Skin of body (tissue), 2 donors: ENCODE data around the gene RBM6. TPM values are rescaled to one million over a fixed set of nuclear protein-coding genes. Genes with fewer than 3 reads are reported as not detected.
"Not testable (repeated sequence)": the region's sequence is repeated elsewhere in the genome, so short reads cannot be mapped to it uniquely, and the experiment has no call there.

Experiments used
- DNase-seq: peaks from one replicate; lab custom pipeline; 2025; lab: John Stamatoyannopoulos, UW
- total RNA-seq: library from RNA; depleted of rRNA; stranded (reverse); fragments of >200 nt; gene quantifications from one replicate; pipeline ENCODE4 v1.2.3, GENCODE V29; 2014

RBM6 gene
- total RNA-seq, 1 donor from 2014 or later: 110 TPM

- DNase-seq: not testable (repeated sequence)
These were observed 145.0 kb downstream of the RBM6 start for GRCh38 chr3:50084951-50085350.

DNA sequence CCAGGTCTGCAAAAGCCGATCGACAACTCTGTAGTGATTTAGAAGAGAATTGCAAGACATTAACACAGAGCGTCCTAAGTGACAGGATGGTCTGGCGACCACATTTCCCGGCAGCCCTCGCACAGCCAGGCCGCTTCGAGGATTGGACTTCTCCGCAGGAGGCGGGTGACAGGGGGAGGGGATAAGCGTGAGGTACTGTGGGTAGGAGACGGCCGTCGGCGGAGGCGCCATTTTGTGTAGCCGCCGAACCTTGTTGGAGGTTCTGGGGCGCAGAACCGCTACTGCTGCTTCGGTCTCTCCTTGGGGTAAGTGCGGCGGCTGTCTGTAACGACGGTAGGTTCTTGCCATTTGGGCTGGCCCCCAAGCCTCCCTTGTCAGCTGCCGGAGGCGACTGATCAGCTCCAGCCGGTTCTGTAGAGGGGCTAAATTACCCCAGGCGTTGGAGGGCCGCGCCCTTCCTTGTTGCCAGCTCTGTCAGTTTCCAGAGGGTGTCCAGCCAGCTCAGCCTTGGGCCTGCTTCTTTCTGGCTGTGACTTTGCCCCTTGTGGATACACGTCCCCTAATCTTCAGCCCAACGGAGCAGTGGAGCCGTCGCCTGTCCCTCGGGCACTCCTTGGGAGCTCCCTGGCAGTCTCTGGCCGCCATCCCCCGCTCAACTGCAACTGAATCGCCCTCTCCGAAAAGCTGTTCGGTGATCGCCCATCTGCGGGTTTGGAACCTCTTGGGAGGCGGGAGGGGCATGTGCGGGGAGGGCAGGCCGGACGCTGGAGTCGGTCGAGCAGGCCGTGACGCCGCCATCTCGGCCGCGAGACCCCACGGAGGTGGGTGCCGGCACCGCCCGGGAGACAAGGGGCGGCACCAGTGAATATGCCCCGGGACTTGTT lies 149.0 kb downstream of the RBM6 start, which contains the start of gene RBM5:
Gene RBM5 (plus strand): TSS at position 195 of the 884 bp plus-strand sequence. CDS start 1,516 bp downstream, outside the sequence.
- DNase-seq: peak; percentile 89

DNA sequence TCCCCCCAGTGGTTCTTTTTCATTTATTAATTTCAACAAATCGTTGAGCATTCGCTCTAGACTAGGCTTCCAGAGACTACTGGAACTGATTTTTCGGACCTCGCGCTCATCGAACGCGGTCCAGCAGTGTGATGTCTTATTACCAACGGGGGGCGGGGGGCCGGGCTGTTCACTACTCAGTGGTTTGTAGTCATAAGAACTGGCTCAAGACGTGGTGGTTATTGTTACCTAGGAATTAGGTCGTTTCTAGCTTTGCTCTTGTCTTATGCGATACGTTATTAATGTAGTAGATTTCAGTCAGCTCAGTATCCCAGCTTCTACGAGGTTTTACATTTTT lies 149.6 kb downstream of the RBM6 start:
- no peak for DNase-seq

- DNase-seq: no peak
These were observed 151.0 kb downstream of the RBM6 start for GRCh38 chr3:50090984-50091383.

DNA sequence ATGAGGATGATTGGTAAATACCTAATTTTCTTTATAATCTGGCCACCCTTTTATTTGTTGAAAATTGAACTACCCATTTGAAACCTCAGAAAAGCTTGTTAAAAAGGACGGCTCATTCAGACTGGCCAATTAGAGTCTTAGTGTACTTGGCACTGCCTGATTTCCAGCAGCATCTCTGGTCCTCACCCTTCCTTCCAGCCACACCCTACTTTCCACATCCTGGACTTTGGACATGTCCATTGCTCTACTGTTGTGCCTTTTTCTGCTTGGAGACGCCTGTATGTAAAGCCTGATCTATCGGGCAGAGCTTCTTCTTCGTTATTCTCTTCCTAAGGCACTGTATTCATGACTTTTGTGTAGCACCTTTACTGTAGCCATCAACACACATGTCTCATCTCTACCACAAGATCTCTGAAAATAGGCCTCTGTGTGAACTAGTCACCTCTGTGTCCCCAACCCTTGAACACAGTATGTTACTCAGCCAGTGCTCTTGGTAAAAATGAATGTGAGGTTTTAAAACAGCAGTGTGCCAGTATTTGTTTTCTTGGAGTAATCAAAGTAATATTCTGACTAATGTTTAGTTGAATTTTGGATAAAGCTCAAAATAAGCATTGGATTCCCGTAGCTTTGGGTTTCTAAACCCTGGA lies 155.5 kb downstream of the RBM6 start:
- DNase-seq: no peak

- no peak for DNase-seq
These were observed 160.4 kb downstream of the RBM6 start for GRCh38 chr3:50100386-50100785.

GRCh38 chr3:50100956-50101845 lies 161.3 kb downstream of the RBM6 start:
- DNase-seq: no peak

DNA sequence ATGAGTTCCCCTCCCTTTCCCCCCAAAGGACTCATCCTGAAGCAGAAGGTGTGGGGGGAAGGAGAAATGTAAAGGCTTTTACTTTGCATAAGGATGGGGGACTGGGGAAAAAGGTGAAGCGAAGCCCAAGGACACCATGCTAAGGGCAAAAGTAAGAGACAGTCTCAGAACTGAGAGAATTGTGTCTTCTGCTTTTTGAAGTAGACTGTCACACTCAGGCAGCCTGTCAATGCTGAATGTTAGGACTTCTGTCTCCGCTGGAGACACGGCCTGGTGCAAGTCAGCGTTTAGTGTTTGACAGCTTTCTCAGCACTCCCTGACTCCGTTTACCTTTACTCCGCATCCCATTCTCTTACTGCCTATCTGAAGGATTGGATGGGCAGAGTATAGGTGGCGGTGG lies 162.6 kb downstream of the RBM6 start:
- no peak for DNase-seq

- no peak for DNase-seq
These were observed 171.8 kb downstream of the RBM6 start for GRCh38 chr3:50111757-50112156.

GRCh38 chr3:50112462-50112861 lies 172.5 kb downstream of the RBM6 start:
- no peak for DNase-seq

- no peak for DNase-seq
These were observed 177.2 kb downstream of the RBM6 start for GRCh38 chr3:50117120-50117519.

DNA sequence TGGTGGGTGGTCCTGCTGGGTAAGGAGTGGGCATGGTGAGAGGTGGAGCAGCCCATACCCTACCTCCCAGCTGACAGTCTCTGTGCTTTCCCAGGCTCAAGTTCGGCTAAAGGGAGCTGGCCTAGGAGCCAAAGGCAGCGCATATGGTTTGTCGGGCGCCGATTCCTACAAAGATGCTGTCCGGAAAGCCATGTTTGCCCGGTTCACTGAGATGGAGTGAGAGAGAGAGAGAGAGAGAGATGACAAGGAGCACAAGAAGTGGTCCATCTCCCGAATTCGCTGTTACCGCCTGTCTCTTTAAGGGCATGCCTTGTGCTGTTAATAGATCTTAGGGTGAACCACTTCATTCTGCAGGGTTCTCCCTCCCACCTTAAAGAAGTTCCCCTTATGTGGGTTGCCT lies 178.3 kb downstream of the RBM6 start:
- no peak for DNase-seq

GRCh38 chr3:50119786-50120185 lies 179.8 kb downstream of the RBM6 start:
- no peak for DNase-seq

- DNase-seq: no peak
These were observed 180.6 kb downstream of the RBM6 start for GRCh38 chr3:50120364-50121071.

DNA sequence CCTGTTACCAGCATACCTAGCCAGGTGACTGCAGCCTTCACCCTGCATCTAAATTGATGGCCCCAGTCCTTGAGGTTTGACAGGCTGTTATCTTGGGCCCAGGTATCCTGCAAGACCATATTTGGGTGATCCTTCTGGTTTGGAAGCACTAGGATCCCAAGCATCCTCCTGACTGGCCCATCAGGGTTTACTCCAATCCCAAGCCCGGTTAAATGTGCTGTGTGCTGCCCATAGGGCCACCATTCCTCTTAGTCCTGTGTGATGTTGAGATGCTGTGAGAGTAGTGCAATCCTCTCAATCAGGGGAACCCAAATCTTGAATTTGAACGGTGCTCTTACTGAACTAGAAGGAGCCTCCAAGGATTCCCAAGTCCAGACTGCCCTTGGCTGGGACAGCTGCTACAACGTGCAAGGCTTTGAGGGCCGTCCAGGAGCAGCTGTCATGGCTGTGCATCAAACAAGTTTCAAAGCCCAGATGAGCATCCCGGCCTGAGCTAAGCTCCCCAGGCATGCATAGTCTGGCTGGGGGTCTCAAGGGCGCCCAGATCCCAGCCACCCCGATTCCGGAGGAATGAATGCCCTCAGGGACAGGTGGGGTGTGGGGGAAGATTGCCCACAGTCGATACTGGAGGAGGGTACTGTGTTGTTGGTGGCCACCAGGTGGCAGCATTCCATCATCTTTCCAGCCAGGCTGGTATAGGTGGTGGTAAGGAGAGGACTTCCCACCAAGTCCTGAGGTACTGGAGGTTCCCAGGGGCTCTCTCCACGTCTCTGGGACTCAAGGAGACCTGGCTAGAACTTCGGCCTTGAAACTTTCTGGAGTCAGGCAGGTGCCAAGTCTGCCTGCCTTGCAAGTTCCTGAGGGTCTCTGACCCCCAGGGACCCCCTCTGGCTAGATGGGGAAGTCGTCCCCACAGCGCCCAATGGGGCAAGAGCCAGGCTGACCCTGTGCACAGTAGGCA lies 181.4 kb downstream of the RBM6 start:
- DNase-seq: peak; percentile 57

GRCh38 chr3:50122071-50122470 lies 182.1 kb downstream of the RBM6 start:
- DNase-seq: no peak

- no peak for DNase-seq
These were observed 182.9 kb downstream of the RBM6 start for GRCh38 chr3:50122661-50123391.

DNA sequence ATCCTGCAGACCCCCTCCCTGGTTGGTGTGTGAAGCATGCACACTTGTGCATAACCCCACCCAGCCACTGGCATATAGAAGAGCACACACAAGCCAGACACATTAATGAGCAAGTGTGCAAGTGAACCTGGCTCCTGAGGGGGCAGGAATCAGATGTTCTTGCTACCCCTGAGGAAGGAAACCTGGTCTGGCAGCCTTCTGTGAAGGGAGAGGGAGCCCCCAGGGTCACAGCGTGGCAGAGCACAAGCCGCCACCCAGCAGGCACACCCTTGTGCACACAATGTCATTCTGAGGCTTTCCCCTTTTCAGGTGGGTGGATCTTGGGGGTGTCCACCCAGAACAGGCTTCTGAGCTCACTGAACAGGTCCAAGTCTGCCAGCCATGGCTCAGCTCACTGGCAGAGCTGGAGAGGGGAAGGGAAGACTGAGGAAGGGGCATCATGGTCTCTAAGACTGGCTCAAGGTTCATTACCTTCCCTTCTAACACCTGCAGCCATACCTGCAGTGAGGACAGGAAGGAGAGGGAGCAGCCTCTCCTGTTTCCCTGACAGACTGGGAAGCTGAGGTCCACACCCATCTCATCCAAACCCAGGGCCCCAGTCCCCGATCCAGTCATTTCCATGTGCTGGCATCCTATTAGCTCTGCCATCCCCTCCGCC lies 183.6 kb downstream of the RBM6 start:
- no peak for DNase-seq
